ENCODE data around the gene FGD1. TPM values are rescaled to one million over a fixed set of nuclear protein-coding genes. Genes with fewer than 3 reads are reported as not detected.

FGD1 gene
- total RNA-seq, 1 donor from 2014 or later = 18.0 TPM

GRCh38 chrX:54484666-54485065 is 11.4 kb downstream of the FGD1 start:
- Histone ChIP-seq H3K27ac (ENCODE audit: low read depth, low read length) (no peak overlapping the region), H3K79me2 (ENCODE audit: insufficient read depth, low read length) (peaks cover 19% of the 10 kb centered on the region), H3K27me3 (ENCODE audit: insufficient read depth, low read length) (no peaks in the 10 kb centered on the region), H3K9ac (ENCODE audit: low read length) (no peak overlapping the region), H3K4me3 (ENCODE audit: insufficient read depth, low read depth, low read length) (no peak overlapping the region), H4K20me1 (ENCODE audit: insufficient read depth, low read length) (no peaks in the 10 kb centered on the region), H3K36me3 (ENCODE audit: insufficient read depth, low read length) (no peaks in the 10 kb centered on the region), H3K9me3 (ENCODE audit: insufficient read depth, low read depth, low read length) (no peaks in the 10 kb centered on the region), H3K4me1 (ENCODE audit: insufficient read depth, low read length) (peaks cover 8% of the 10 kb centered on the region), H3K4me2 (ENCODE audit: low read length) (no peak overlapping the region), H2AFZ (ENCODE audit: low read depth, low read length) (no peak overlapping the region)
- H3K9me3 Mint-ChIP-seq (ENCODE audit: unreplicated experiment) = no peaks in the 10 kb centered on the region
- no peaks in the 10 kb centered on the region for H3K36me3 Mint-ChIP-seq (ENCODE audit: low read depth, unreplicated experiment)
- no peaks in the 10 kb centered on the region for H3K27me3 Mint-ChIP-seq (ENCODE audit: low read depth, unreplicated experiment)
- DNase-seq (ENCODE audit: low read depth) (no peak), FAIRE-seq (peak; percentile 49)
- H3K4me3 Mint-ChIP-seq (ENCODE audit: unreplicated experiment) = no peak overlapping the region
- H3K4me1 Mint-ChIP-seq (ENCODE audit: low read depth, unreplicated experiment) = peaks cover 17% of the 10 kb centered on the region
- no peak for TF ChIP-seq EZH2 (IDR thresholded peaks at IDR 0.05; ENCODE audit: insufficient read depth, low read length)
- no peak for TF ChIP-seq CTCF (IDR thresholded peaks at IDR 0.05; ENCODE audit: insufficient read depth, low read depth, low read length)
- peak overlapping the region; percentile 26 for H3K27ac Mint-ChIP-seq (ENCODE audit: unreplicated experiment)

- Histone ChIP-seq H4K20me1 (ENCODE audit: insufficient read depth, low read length) (no peaks in the 10 kb centered on the region), H3K79me2 (ENCODE audit: insufficient read depth, low read length) (peaks cover 17% of the 10 kb centered on the region), H3K4me2 (ENCODE audit: low read length) (no peak overlapping the region), H3K27ac (ENCODE audit: low read depth, low read length) (no peak overlapping the region), H3K27me3 (ENCODE audit: insufficient read depth, low read length) (no peaks in the 10 kb centered on the region), H3K4me3 (ENCODE audit: insufficient read depth, low read depth, low read length) (no peak overlapping the region), H2AFZ (ENCODE audit: low read depth, low read length) (no peak overlapping the region), H3K9me3 (ENCODE audit: insufficient read depth, low read depth, low read length) (no peaks in the 10 kb centered on the region), H3K4me1 (ENCODE audit: insufficient read depth, low read length) (peaks cover 8% of the 10 kb centered on the region), H3K9ac (ENCODE audit: low read length) (no peak overlapping the region), H3K36me3 (ENCODE audit: insufficient read depth, low read length) (no peaks in the 10 kb centered on the region)
- DNase-seq (ENCODE audit: low read depth) = no peak
- no peaks in the 10 kb centered on the region for H3K27me3 Mint-ChIP-seq (ENCODE audit: low read depth, unreplicated experiment)
- peak overlapping the region; percentile 45 for H3K4me3 Mint-ChIP-seq (ENCODE audit: unreplicated experiment)
- no peaks in the 10 kb centered on the region for H3K36me3 Mint-ChIP-seq (ENCODE audit: low read depth, unreplicated experiment)
- peak; percentile 78 for FAIRE-seq
- peaks cover 21% of the 10 kb centered on the region for H3K4me1 Mint-ChIP-seq (ENCODE audit: low read depth, unreplicated experiment)
- no peaks in the 10 kb centered on the region for H3K9me3 Mint-ChIP-seq (ENCODE audit: unreplicated experiment)
- TF ChIP-seq EZH2 (IDR thresholded peaks at IDR 0.05; ENCODE audit: insufficient read depth, low read length) = no peak
- no peak for TF ChIP-seq CTCF (IDR thresholded peaks at IDR 0.05; ENCODE audit: insufficient read depth, low read depth, low read length)
- H3K27ac Mint-ChIP-seq (ENCODE audit: unreplicated experiment) = no peak overlapping the region
These were observed 12.1 kb downstream of the FGD1 start for GRCh38 chrX:54483946-54484345.

DNA sequence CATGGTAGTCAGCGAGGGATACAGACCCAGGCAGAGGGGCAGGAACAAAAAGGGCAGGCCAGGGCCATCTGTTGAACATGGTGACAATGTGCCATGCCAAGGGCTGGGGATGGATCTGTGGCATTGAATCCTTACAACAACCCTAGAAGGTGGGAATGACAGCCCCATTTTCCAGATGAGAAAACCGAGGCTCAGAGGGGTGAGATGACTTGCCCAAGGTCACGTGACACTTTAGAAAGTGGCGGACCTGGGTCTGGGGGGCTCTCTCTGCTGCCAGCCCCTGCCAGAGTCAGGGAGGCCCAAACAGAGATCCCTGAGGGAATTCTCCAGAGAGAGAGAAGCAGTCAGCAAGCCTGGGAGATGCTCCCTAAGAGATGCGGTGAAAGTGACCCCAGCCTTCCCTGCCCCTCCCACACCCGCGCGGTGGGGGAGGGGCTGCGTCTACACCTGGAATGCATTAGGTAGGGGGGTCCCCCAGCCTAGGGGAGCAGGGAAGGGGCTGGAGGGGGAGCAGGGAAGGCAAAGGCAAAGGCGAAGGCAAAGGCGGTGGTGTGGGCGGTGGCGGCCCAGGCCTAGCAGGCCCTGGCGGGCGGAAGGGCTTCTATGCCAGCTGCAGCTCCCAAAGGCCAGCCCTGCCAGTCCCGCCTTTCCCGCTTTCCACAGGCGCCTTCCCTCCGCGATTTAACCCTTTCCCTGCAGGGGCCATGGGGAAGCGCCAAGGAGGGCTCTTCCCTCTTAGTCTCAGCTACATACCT is 13.0 kb downstream of the FGD1 start:
- Histone ChIP-seq H3K79me2 (ENCODE audit: insufficient read depth, low read length) (peaks cover 17% of the 10 kb centered on the region), H3K9ac (ENCODE audit: low read length) (peak overlapping the region; percentile 60), H2AFZ (ENCODE audit: low read depth, low read length) (no peak overlapping the region)

More for the DNA sequence above, 13.0 kb downstream of the FGD1 start:
- Mint-ChIP-seq H3K4me3 (ENCODE audit: unreplicated experiment) (no peak overlapping the region), H3K4me1 (ENCODE audit: low read depth, unreplicated experiment) (peaks cover 21% of the 10 kb centered on the region), H3K27ac (ENCODE audit: unreplicated experiment) (no peak overlapping the region), H3K36me3 (ENCODE audit: low read depth, unreplicated experiment) (no peaks in the 10 kb centered on the region), H3K27me3 (ENCODE audit: low read depth, unreplicated experiment) (no peaks in the 10 kb centered on the region), H3K9me3 (ENCODE audit: unreplicated experiment) (no peaks in the 10 kb centered on the region)
- DNase-seq (ENCODE audit: low read depth) (no peak), FAIRE-seq (no peak)
- Histone ChIP-seq H3K27me3 (ENCODE audit: insufficient read depth, low read length) (no peaks in the 10 kb centered on the region), H4K20me1 (ENCODE audit: insufficient read depth, low read length) (no peaks in the 10 kb centered on the region), H3K27ac (ENCODE audit: low read depth, low read length) (peak overlapping the region; percentile 19), H3K9me3 (ENCODE audit: insufficient read depth, low read depth, low read length) (no peaks in the 10 kb centered on the region), H3K36me3 (ENCODE audit: insufficient read depth, low read length) (no peaks in the 10 kb centered on the region), H3K4me1 (ENCODE audit: insufficient read depth, low read length) (peaks cover 8% of the 10 kb centered on the region), H3K4me3 (ENCODE audit: insufficient read depth, low read depth, low read length) (no peak overlapping the region), H3K4me2 (ENCODE audit: low read length) (peak overlapping the region; percentile 41)
- no peak for TF ChIP-seq CTCF (IDR thresholded peaks at IDR 0.05; ENCODE audit: insufficient read depth, low read depth, low read length)
- no peak for TF ChIP-seq EZH2 (IDR thresholded peaks at IDR 0.05; ENCODE audit: insufficient read depth, low read length)

All from astrocyte (in vitro differentiated cells and primary cell).